ENCODE data around the gene CERK. TPM values are rescaled to one million over a fixed set of nuclear protein-coding genes. Genes with fewer than 3 reads are reported as not detected.

The CERK gene
- total RNA-seq, 1 donor from 2014 or later = 67.5 TPM

GRCh38 chr22:46664301-46664855 lies 73.7 kb downstream of the CERK start:
- no peak for DNase-seq (ENCODE audit: extremely low spot score, unreplicated experiment)
- H3K27me3 Mint-ChIP-seq = no peaks in the 10 kb centered on the region
- no peak overlapping the region for H3K27ac Mint-ChIP-seq
- peaks cover 10% of the 10 kb centered on the region for H3K4me1 Mint-ChIP-seq (ENCODE audit: unreplicated experiment)
- no peak overlapping the region for H3K4me3 Mint-ChIP-seq
- H3K9me3 Mint-ChIP-seq = no peaks in the 10 kb centered on the region
- H3K36me3 Mint-ChIP-seq = peaks cover 4% of the 10 kb centered on the region
- TF ChIP-seq CTCF (conservative IDR thresholded peaks at IDR 0.05) = no peak

GRCh38 chr22:46663436-46664100 lies 74.5 kb downstream of the CERK start:
- no peaks in the 10 kb centered on the region for H3K27me3 Mint-ChIP-seq
- no peak for TF ChIP-seq CTCF (conservative IDR thresholded peaks at IDR 0.05)
- peaks cover 10% of the 10 kb centered on the region for H3K4me1 Mint-ChIP-seq (ENCODE audit: unreplicated experiment)
- no peaks in the 10 kb centered on the region for H3K36me3 Mint-ChIP-seq
- no peak overlapping the region for H3K4me3 Mint-ChIP-seq
- no peak overlapping the region for H3K27ac Mint-ChIP-seq
- no peaks in the 10 kb centered on the region for H3K9me3 Mint-ChIP-seq
- DNase-seq (ENCODE audit: extremely low spot score, unreplicated experiment) = no peak

- Mint-ChIP-seq H3K27ac (no peak overlapping the region), H3K4me3 (no peak overlapping the region), H3K4me1 (ENCODE audit: unreplicated experiment) (peaks cover 10% of the 10 kb centered on the region), H3K27me3 (no peaks in the 10 kb centered on the region), H3K9me3 (no peaks in the 10 kb centered on the region), H3K36me3 (no peaks in the 10 kb centered on the region)
- no peak for DNase-seq (ENCODE audit: extremely low spot score, unreplicated experiment)
- no peak for TF ChIP-seq CTCF (conservative IDR thresholded peaks at IDR 0.05)
Measured at GRCh38 chr22:46663001-46663400, 75.1 kb downstream of the CERK start.

- Mint-ChIP-seq H3K36me3 (no peaks in the 10 kb centered on the region), H3K27me3 (no peaks in the 10 kb centered on the region), H3K27ac (no peak overlapping the region), H3K4me3 (no peak overlapping the region), H3K9me3 (no peaks in the 10 kb centered on the region), H3K4me1 (ENCODE audit: unreplicated experiment) (peaks cover 10% of the 10 kb centered on the region)
- no peak for DNase-seq (ENCODE audit: extremely low spot score, unreplicated experiment)
- TF ChIP-seq CTCF (conservative IDR thresholded peaks at IDR 0.05) = no peak
Measured at GRCh38 chr22:46662226-46662625, 75.8 kb downstream of the CERK start.

- no peak overlapping the region for H3K4me3 Mint-ChIP-seq
- DNase-seq (ENCODE audit: extremely low spot score, unreplicated experiment) = no peak
- H3K4me1 Mint-ChIP-seq (ENCODE audit: unreplicated experiment) = peaks cover 14% of the 10 kb centered on the region
- H3K27ac Mint-ChIP-seq = no peak overlapping the region
- H3K9me3 Mint-ChIP-seq = no peaks in the 10 kb centered on the region
- H3K27me3 Mint-ChIP-seq = no peaks in the 10 kb centered on the region
- no peak for TF ChIP-seq CTCF (conservative IDR thresholded peaks at IDR 0.05)
- H3K36me3 Mint-ChIP-seq = no peaks in the 10 kb centered on the region
Measured at GRCh38 chr22:46661221-46661851, 76.7 kb downstream of the CERK start.
